Measurements from ENCODE around the gene NALCN.

Gene NALCN

DNA sequence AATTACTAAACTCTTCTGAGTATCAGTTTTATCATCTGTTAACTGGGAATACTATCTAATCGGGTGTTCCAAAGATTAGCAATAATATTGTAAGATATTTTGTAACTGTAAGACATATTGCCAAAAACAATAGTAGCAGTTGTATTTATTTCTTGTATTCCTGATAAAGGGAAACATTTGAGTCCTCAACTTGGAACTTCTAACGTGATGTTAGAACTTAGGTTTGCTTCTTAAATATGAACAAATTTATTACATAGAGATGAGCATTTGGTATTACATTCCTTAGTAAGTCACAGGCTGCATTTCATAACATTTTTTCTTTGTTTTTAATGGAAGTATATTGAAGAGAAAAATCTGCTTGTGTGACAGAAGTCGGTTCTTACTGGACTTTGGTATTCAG, 225.3 kb downstream of the NALCN start:
- Histone ChIP-seq H3K4me3 (ENCODE audit: low read depth in 1 of 2, low read length in 2 of 2) (no peak overlapping the region), H3K4me1 (ENCODE audit: control insufficient read depth in 1 of 2, insufficient read depth in 2 of 2, low read length in 2 of 2) (no peaks in the 10 kb centered on the region), H3K36me3 (ENCODE audit: control insufficient read depth in 1 of 2, insufficient read depth in 2 of 2, low read length in 2 of 2) (no peaks in the 10 kb centered on the region), H3K27me3 (ENCODE audit: low read depth, low read length) (no peaks in the 10 kb centered on the region), H3K27ac (ENCODE audit: low read length) (no peak overlapping the region), H3K9me3 (ENCODE audit: control insufficient read depth in 1 of 2, low read length in 2 of 2) (no peaks in the 10 kb centered on the region)

DNA sequence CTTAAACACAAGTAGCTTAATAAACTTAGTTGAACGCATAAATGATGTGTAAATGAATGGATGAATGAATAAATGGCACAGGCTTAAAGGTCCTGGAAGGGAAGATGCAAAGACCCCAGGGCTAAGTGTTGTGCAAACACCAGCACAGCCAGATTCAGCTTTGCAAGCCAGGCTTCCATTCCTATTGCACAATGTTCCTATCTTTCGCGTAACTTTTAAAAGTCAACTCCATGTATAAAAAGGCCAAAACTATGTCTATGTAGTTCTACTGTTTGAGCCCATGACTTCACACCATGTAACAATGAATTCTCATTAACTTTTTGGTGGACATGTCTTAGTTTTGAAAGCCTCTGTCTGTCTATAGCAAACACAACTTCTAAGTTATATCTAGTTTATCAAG, 226.0 kb downstream of the NALCN start:
- Histone ChIP-seq H3K4me3 (ENCODE audit: low read depth in 1 of 2, low read length in 2 of 2) (no peak overlapping the region), H3K4me1 (ENCODE audit: control insufficient read depth in 1 of 2, insufficient read depth in 2 of 2, low read length in 2 of 2) (no peaks in the 10 kb centered on the region), H3K9me3 (ENCODE audit: control insufficient read depth in 1 of 2, low read length in 2 of 2) (no peaks in the 10 kb centered on the region), H3K27me3 (ENCODE audit: low read depth, low read length) (no peaks in the 10 kb centered on the region), H3K27ac (ENCODE audit: low read length) (no peak overlapping the region), H3K36me3 (ENCODE audit: control insufficient read depth in 1 of 2, insufficient read depth in 2 of 2, low read length in 2 of 2) (no peaks in the 10 kb centered on the region)

DNA sequence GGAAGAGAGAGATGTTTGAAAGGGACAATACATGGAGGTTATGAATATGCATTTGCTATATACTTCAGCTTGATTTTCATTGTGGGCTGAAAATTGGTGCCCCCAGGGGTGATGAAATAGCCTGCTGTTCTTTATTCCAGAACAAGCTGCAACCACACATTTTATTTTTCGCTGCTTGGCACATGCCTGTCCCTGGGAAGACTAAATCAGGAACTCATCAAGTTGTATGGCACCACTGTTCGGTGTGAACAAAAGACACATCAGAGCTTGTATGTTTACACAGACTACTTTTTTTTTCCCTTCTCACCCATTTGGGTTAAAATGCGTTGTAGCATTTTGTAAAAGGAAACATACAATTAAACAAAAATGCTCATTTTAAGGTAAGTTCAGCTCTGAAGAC, 230.7 kb downstream of the NALCN start:
- Histone ChIP-seq H3K36me3 (ENCODE audit: control insufficient read depth in 1 of 2, insufficient read depth in 2 of 2, low read length in 2 of 2) (no peaks in the 10 kb centered on the region), H3K27ac (ENCODE audit: low read length) (no peak overlapping the region), H3K27me3 (ENCODE audit: low read depth, low read length) (no peaks in the 10 kb centered on the region), H3K4me1 (ENCODE audit: control insufficient read depth in 1 of 2, insufficient read depth in 2 of 2, low read length in 2 of 2) (no peaks in the 10 kb centered on the region), H3K9me3 (ENCODE audit: control insufficient read depth in 1 of 2, low read length in 2 of 2) (no peaks in the 10 kb centered on the region), H3K4me3 (ENCODE audit: low read depth in 1 of 2, low read length in 2 of 2) (no peak overlapping the region)

DNA sequence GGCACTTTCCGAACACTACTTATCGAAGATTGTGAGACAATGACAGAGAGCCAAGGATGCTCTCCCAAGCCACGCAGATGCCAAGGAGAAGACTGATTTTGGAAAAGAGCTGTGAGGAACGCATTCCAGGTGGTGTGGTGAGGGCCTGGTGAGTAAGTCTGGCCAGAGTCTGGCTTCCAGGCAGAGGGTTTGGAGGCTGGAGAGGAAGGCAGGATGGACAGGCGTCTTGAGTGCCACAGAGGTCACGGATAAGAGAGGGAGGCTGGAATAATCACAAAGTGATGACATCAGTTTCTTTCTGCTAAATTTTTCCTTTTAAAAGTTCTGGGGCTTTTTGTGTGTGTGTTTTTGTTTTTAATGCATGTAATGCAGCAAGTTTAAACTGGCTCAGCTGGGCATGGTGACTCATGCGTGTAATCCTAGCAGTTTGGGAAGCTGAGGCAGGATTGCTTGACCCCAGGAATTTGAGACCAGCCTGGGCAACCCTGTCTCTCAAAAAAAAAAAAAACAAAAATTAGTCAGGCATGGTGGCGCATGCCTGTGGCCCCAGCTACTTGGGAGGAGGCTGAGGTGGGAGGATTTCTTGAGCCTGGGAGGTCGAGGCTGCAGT, 235.1 kb downstream of the NALCN start:
- no peaks in the 10 kb centered on the region for H3K27me3 ChIP-seq (ENCODE audit: low read depth, low read length)
- no peaks in the 10 kb centered on the region for H3K36me3 ChIP-seq (ENCODE audit: control insufficient read depth in 1 of 2, insufficient read depth in 2 of 2, low read length in 2 of 2)
- H3K4me3 ChIP-seq (ENCODE audit: low read depth in 1 of 2, low read length in 2 of 2): no peak overlapping the region
- H3K9me3 ChIP-seq (ENCODE audit: control insufficient read depth in 1 of 2, low read length in 2 of 2): no peaks in the 10 kb centered on the region
- no peak overlapping the region for H3K27ac ChIP-seq (ENCODE audit: low read length)
- no peaks in the 10 kb centered on the region for H3K4me1 ChIP-seq (ENCODE audit: control insufficient read depth in 1 of 2, insufficient read depth in 2 of 2, low read length in 2 of 2)

DNA sequence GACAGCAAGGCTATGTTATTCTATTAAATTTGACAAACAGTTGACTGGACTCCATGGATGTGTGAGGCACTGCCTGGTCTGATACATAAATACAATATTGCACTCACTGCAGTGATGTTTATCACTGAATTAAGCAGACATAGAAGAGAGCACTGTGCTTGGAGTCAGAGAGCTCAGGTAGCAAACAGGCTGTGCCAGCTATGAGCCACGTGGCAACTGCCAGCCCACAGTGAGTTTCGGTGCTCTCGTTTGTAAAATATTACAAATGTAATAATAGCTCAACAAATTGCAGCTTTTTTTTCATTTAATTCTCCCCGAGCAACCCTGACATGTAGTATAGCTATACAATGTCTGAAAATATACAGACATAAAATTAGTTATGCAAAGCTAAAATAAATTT, 237.3 kb downstream of the NALCN start:
- Histone ChIP-seq H3K27ac (ENCODE audit: low read length) (no peak overlapping the region), H3K9me3 (ENCODE audit: control insufficient read depth in 1 of 2, low read length in 2 of 2) (no peaks in the 10 kb centered on the region), H3K27me3 (ENCODE audit: low read depth, low read length) (no peaks in the 10 kb centered on the region), H3K36me3 (ENCODE audit: control insufficient read depth in 1 of 2, insufficient read depth in 2 of 2, low read length in 2 of 2) (no peaks in the 10 kb centered on the region), H3K4me3 (ENCODE audit: low read depth in 1 of 2, low read length in 2 of 2) (no peak overlapping the region), H3K4me1 (ENCODE audit: control insufficient read depth in 1 of 2, insufficient read depth in 2 of 2, low read length in 2 of 2) (no peaks in the 10 kb centered on the region)

DNA sequence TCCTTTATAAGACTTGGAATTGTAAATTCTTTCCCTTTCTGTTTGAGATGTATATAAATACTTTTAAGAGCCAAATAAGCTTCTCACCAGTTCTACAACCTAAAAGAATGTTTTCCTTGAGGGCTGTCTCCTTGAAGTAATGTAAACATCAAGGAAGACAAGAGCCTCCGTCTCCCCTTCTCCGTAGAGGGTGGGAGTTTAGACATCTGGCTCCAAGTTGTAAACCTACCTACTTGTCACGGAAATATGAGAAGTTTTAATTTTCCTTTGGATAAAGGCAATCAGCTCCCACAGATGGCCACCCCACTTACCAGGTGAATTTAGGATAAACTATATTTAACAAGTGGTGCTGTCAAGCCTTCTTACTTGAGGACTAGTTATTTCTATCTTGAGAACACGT, 237.9 kb downstream of the NALCN start:
- H3K4me3 ChIP-seq (ENCODE audit: low read depth in 1 of 2, low read length in 2 of 2): no peak overlapping the region
- H3K9me3 ChIP-seq (ENCODE audit: control insufficient read depth in 1 of 2, low read length in 2 of 2): no peaks in the 10 kb centered on the region
- H3K27ac ChIP-seq (ENCODE audit: low read length): no peak overlapping the region

DNA sequence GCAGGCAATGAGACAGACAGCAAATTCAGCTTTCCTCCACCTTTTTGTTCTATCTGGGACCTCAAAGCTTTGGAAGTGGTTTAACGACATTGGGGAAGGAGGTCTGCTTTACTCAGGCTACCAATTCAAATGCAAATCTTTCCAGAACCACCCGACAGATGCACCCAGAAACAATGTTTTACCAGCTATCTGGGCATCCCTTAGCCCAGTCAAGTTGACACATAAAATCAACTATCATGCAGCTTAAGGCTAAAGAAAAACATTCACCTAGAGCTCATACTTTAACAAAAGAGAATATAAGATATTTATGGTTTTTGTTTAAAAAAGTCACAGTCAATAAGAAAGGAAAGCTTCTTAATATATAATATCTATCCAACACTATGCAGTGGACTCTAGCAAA, 246.0 kb downstream of the NALCN start:
- H3K36me3 ChIP-seq (ENCODE audit: control insufficient read depth in 1 of 2, insufficient read depth in 2 of 2, low read length in 2 of 2): no peaks in the 10 kb centered on the region
- no peak overlapping the region for H3K4me3 ChIP-seq (ENCODE audit: low read depth in 1 of 2, low read length in 2 of 2)
- peaks cover 0 to 7% of the 10 kb centered on the region in 2 donors for H3K9me3 ChIP-seq (ENCODE audit: control insufficient read depth in 1 of 2, low read length in 2 of 2)
- H3K4me1 ChIP-seq (ENCODE audit: control insufficient read depth in 1 of 2, insufficient read depth in 2 of 2, low read length in 2 of 2): no peaks in the 10 kb centered on the region
- H3K27ac ChIP-seq (ENCODE audit: low read length): no peak overlapping the region
- H3K27me3 ChIP-seq (ENCODE audit: low read depth, low read length): no peaks in the 10 kb centered on the region

More for the DNA sequence above, 237.9 kb downstream of the NALCN start:
- Histone ChIP-seq H3K27me3 (ENCODE audit: low read depth, low read length) (no peaks in the 10 kb centered on the region), H3K4me1 (ENCODE audit: control insufficient read depth in 1 of 2, insufficient read depth in 2 of 2, low read length in 2 of 2) (no peaks in the 10 kb centered on the region), H3K36me3 (ENCODE audit: control insufficient read depth in 1 of 2, insufficient read depth in 2 of 2, low read length in 2 of 2) (no peaks in the 10 kb centered on the region)

DNA sequence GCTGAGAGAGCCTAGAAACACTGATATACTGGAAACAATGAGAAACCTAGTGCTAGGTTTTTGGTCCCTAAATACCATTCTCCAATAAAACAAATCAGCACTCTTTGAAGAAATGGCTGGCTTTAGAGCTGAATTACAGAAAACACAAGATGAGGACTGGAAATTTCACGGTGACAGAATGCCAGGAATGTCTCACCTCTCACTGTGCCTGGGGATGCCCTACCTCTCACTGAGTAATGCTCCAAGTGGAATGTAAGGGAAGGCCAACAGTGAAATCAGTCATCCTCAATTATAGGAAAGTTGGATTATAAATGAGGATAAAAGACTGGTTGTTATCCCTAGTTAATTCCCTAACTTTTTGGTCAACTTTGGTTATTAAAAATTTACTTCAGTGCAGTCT, 259.0 kb downstream of the NALCN start:
- no peaks in the 10 kb centered on the region for H3K9me3 ChIP-seq (ENCODE audit: control insufficient read depth in 1 of 2, low read length in 2 of 2)
- no peak overlapping the region for H3K27ac ChIP-seq (ENCODE audit: low read length)
- H3K27me3 ChIP-seq (ENCODE audit: low read depth, low read length): no peaks in the 10 kb centered on the region
- no peak overlapping the region for H3K4me3 ChIP-seq (ENCODE audit: low read depth in 1 of 2, low read length in 2 of 2)
- H3K36me3 ChIP-seq (ENCODE audit: control insufficient read depth in 1 of 2, insufficient read depth in 2 of 2, low read length in 2 of 2): no peaks in the 10 kb centered on the region
- H3K4me1 ChIP-seq (ENCODE audit: control insufficient read depth in 1 of 2, insufficient read depth in 2 of 2, low read length in 2 of 2): no peaks in the 10 kb centered on the region

DNA sequence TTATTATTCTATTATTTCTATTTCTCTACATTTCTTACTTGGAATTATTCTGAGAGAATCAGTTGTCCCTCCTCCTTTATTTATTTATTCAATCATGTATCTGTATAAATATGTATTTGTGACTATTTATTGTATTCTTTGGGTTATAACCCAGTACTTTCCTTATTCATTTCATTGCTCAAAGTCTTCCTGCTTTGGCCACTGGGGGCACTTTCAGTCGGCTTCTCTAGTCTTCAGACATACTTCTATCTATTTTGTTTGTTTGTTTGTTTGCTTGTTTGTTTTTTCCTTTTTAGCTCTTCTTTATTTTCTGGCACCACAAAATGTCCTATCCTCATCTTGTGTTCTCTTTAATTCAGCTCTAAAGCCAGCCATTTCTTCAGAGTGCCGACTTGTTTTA, 260.4 kb downstream of the NALCN start:
- Histone ChIP-seq H3K4me3 (ENCODE audit: low read depth in 1 of 2, low read length in 2 of 2) (no peak overlapping the region), H3K36me3 (ENCODE audit: control insufficient read depth in 1 of 2, insufficient read depth in 2 of 2, low read length in 2 of 2) (no peaks in the 10 kb centered on the region), H3K27me3 (ENCODE audit: low read depth, low read length) (no peaks in the 10 kb centered on the region)

DNA sequence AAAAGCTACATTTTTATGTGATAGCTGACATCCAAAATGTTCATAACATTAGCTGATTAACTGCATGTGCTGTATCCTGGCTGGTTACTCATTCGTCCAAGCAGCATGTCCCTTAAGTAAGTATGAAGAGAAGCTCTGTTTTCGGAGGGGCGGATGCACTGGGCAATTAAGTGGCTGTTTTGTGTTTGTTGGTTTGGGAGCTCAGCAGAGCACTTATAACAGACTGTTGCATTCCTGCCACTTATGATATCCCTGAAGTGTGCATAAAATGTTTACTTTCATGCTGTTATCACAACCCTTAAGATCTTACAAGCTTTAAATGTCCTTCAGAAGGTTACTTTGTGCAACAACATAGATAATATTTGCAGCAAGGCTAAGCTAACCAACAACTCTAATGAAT, 264.1 kb downstream of the NALCN start:
- Histone ChIP-seq H3K27ac (ENCODE audit: low read length) (no peak overlapping the region), H3K36me3 (ENCODE audit: control insufficient read depth in 1 of 2, insufficient read depth in 2 of 2, low read length in 2 of 2) (no peaks in the 10 kb centered on the region), H3K4me1 (ENCODE audit: control insufficient read depth in 1 of 2, insufficient read depth in 2 of 2, low read length in 2 of 2) (no peaks in the 10 kb centered on the region), H3K27me3 (ENCODE audit: low read depth, low read length) (no peaks in the 10 kb centered on the region), H3K9me3 (ENCODE audit: control insufficient read depth in 1 of 2, low read length in 2 of 2) (no peaks in the 10 kb centered on the region), H3K4me3 (ENCODE audit: low read depth in 1 of 2, low read length in 2 of 2) (no peak overlapping the region)

More for the DNA sequence above, 260.4 kb downstream of the NALCN start:
- H3K9me3 ChIP-seq (ENCODE audit: control insufficient read depth in 1 of 2, low read length in 2 of 2): no peaks in the 10 kb centered on the region
- no peak overlapping the region for H3K27ac ChIP-seq (ENCODE audit: low read length)
- no peaks in the 10 kb centered on the region for H3K4me1 ChIP-seq (ENCODE audit: control insufficient read depth in 1 of 2, insufficient read depth in 2 of 2, low read length in 2 of 2)

DNA sequence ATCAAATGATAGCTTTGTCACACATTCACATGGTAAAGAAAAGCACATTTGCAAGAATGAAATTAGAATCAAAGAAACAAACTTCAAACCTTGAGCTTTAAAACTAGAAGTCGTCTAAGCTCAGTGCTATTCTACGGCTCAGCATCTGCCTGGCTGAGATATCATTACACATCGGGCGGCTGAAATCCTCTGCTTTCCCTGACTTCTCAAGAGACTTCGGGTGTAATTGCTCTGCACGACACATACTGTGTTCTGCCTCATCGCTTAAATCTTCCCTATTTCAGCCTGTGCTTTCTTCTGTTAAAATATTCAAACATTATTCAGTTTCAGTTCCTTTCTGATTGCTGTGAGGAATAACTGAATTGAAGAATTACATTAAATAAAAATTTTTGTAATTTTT, 265.3 kb downstream of the NALCN start:
- Histone ChIP-seq H3K4me1 (ENCODE audit: control insufficient read depth in 1 of 2, insufficient read depth in 2 of 2, low read length in 2 of 2) (no peaks in the 10 kb centered on the region), H3K27me3 (ENCODE audit: low read depth, low read length) (no peaks in the 10 kb centered on the region), H3K9me3 (ENCODE audit: control insufficient read depth in 1 of 2, low read length in 2 of 2) (no peaks in the 10 kb centered on the region), H3K36me3 (ENCODE audit: control insufficient read depth in 1 of 2, insufficient read depth in 2 of 2, low read length in 2 of 2) (no peaks in the 10 kb centered on the region), H3K27ac (ENCODE audit: low read length) (no peak overlapping the region), H3K4me3 (ENCODE audit: low read depth in 1 of 2, low read length in 2 of 2) (no peak overlapping the region)

DNA sequence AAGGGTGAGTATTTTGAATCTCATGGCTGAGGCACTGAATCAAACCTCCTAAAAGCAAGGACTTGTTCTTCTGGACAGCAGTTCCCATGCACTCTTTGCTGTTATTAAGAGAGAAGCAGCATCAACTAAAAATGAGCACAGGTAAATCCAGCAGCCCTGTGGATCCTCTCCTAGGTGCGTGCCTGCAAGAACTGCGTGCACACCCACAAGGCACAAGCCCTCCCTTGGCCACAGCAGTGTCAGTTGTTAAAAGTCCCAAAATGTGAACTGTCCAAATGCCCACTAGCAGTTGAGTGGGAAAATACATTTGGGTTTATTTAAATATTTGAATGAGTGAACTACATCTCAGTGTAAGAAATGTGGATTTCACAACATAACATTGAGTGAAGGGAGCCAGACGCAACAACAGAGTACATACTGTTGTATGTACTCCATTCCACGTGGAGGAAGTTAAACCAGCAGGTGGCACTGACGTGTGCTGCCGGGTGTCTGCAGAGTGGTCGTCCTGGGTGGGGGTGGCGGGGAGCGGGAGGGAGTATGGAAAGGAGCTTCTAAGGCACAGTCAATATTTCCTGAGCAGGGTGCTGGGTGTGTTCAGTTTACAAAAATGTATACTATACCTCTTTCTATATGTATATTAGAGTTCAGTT, 266.4 kb downstream of the NALCN start:
- no peaks in the 10 kb centered on the region for H3K36me3 ChIP-seq (ENCODE audit: control insufficient read depth in 1 of 2, insufficient read depth in 2 of 2, low read length in 2 of 2)
- H3K9me3 ChIP-seq (ENCODE audit: control insufficient read depth in 1 of 2, low read length in 2 of 2): no peaks in the 10 kb centered on the region
- H3K27ac ChIP-seq (ENCODE audit: low read length): no peak overlapping the region
- no peaks in the 10 kb centered on the region for H3K4me1 ChIP-seq (ENCODE audit: control insufficient read depth in 1 of 2, insufficient read depth in 2 of 2, low read length in 2 of 2)
- no peak overlapping the region for H3K4me3 ChIP-seq (ENCODE audit: low read depth in 1 of 2, low read length in 2 of 2)
- no peaks in the 10 kb centered on the region for H3K27me3 ChIP-seq (ENCODE audit: low read depth, low read length)

All from muscle layer of duodenum (tissue), 2 donors.